Activated CD4-positive, alpha-beta T cell treated with anti-CD3 and anti-CD28 coated beads, Interleukin-2, amount 50 U/mL, for 1 hour (primary cell): Measurements from ENCODE around the gene RNF152.

Experiments used
- DNase-seq: peaks from one replicate; pipeline ENCODE4 v3.0.0-alpha.2; 2020

The RNF152 gene

GRCh38 chr18:61893971-61894750 is 1.4 kb upstream of the RNF152 start:
- peak; percentile 64 for DNase-seq

DNA sequence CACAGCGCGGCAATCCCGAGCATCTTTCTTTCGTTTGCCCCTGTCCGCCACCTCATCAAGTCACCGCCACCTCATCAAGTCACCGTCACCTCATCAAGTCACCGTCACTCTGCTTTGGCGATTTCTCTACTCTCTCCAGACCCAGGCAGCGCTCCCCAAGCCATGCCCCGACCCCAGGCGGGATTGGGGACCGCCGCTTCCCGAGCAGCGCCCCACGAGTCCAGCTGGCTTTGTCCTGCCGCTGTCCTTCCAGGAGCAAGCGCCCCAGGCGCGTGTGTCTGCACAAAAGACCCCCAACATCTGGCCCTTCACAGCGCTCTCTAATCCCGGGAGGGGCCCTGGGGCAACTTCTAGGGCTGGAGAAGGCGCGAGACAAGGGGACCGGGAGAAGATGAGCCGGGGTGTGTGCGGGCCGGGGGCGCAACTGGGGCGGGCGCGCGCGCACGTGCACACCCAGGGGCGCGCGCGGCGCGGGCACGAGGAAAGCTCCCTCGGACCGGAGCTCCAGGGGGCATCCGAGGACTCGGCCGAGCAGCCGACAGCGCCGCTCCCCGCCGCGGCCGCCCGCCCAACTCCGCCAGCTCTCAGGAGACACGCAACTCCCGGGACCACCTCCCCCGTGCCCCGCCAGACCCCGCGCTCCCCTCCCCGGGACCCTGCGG is 633 bp upstream of the RNF152 start:
- DNase-seq: peak; percentile 14

GRCh38 chr18:61891894-61892293 is 913 bp downstream of the RNF152 start:
- DNase-seq: no peak

- DNase-seq: no peak
Observed at GRCh38 chr18:61891271-61891670, 1.5 kb downstream of the RNF152 start.

- no peak for DNase-seq
Observed at GRCh38 chr18:61890344-61890743, 2.5 kb downstream of the RNF152 start.

DNA sequence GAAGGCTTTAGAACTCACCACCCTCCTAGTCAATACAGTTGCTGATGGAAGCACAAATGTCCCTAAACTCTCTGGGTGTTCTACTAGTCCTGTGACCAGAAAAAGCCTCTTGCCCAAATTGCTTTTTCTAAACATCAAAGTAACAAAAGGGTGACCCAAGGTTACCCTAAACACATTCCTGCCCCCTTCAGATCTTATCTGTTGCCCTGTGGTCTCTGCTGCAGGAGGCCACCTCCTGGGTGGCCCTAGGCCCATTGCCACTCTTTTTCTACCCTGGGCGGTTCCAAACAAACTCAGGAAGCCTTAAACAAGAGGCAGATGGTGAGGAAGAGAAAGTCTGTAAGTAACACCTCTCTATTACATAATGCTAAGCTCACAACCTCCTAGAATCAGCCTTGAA is 3.3 kb downstream of the RNF152 start:
- no peak for DNase-seq

- no peak for DNase-seq
Observed at GRCh38 chr18:61888622-61889021, 4.2 kb downstream of the RNF152 start.

DNA sequence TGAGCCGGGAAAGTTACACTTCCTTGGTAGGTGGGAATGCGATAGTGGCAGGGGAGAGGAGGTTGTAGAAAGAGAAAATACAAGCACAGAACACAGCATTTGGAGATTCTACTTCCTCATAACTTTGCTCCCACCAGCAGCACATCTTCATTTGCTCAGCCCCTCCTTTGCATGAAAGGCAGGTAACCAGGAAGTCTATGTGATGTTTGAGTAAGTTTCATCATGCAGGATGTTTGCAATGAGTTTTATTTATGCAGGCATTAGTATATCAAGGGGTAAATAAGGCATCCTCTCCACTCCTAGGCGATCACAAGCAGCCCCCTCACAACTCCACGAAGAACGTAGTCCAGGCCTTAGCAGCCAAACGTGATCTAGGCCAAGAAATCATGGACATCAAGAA is 5.0 kb downstream of the RNF152 start:
- no peak for DNase-seq

GRCh38 chr18:61883547-61883946 is 9.3 kb downstream of the RNF152 start:
- no peak for DNase-seq

GRCh38 chr18:61882296-61883004 is 10.4 kb downstream of the RNF152 start:
- no peak for DNase-seq

- DNase-seq: no peak
Observed at GRCh38 chr18:61876899-61877298, 15.9 kb downstream of the RNF152 start.

DNA sequence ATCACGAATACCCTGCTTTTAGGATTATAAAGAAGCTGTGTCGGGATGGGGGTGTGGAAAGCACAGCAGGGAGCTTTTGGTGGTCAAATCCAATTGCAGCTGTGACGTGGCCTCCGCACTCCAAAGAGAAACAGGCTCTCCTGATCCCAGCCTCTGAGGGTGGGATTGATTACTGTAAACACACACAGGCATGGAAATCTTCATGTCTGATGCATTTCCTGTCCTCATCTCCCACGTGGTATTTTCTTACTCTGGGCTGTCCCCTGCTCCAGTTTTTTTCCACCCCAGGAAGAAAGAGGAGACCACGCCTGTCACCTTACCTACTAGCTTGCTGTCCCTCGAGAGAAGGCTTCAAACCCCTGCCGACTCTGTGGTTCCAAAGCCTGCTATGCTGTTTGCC is 22.7 kb downstream of the RNF152 start:
- DNase-seq: no peak

GRCh38 chr18:61869636-61870035 is 23.2 kb downstream of the RNF152 start:
- no peak for DNase-seq

DNA sequence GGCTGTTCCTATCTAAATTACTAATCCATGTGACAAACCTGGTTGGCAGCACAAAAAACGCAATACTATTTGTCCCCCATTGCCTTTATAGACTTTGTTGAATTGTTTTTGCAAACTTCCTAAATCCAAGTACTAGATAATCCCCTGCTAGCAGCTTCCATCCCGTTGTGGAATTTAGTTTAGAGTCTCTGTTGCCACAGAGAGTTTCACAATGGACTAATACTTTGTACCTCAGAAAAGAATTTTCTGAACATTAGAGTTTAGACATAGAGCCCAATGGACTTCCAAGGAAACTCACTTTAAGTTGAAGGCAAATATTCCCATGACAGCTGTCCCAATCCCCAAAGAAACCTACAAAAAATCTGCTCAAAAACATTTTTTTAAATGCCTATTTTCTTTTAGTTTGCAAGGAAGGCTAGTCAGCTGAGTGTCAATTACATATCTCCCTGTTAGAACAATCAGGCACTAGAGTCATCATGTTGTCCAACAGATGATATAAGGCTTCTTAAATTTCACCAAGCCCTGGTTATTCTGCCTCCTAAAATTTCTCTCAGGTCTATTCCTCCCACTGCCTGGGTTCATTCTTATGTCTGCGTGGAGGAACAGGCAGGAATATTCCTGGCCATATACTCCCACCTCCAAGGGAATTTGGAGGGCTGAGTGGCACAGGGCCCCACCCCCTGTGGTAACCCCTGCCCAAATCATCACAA is 27.2 kb downstream of the RNF152 start:
- no peak for DNase-seq

DNA sequence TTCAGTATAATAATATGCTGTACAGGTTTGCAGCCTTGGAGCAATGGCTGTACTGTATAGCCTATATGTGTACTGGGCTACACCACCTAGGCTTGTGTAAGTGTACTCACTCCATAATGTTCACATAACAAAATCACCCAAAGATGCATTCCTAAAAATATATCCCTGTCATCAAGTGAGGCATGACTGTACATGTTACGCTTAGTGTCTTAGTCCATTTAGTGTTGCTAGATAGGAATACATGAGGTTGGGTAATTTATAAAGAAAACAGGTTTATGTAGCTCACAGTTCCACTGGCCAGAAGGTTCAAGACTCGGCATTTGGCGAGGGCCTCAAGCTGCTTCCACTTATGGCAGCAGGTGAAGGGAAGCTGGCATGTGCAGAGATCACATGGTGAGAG is 31.4 kb downstream of the RNF152 start:
- no peak for DNase-seq

DNA sequence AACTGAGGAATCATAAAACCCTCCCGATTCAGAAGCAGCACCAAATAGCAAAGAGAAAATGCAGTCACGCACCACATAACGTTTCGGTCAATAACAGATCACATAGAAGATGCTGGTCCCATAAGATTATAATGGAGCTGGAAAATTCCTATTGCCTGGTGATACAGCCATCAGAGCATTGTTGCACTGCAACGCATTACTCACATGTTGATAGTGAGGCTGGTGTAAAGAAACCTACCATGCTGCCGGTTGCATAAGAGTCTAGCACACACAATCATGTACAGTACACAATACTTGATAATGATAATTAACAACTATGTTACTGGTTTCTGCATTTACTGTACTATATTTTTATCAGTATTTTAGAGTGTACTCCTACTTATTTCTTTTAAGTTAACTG is 32.5 kb downstream of the RNF152 start:
- no peak for DNase-seq

DNA sequence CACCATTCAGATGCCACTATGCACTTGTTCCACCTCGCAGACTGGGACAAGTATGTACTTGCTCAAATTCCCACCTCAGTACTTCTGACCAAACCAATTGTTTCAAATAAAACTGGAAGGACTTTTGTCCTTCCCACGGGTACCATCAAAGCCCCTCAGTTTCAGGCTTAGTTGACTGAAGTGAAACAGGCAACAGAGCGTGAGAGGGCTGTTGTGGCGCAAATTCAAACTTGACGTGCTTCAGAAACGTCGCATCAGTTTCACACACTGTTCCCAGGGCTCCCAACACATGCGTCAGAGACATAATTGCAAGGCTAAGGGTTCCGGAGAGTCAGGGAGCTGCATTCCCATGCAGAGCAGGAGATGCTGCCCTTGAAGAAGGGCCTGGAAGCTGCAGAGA is 33.7 kb downstream of the RNF152 start:
- DNase-seq: no peak

DNA sequence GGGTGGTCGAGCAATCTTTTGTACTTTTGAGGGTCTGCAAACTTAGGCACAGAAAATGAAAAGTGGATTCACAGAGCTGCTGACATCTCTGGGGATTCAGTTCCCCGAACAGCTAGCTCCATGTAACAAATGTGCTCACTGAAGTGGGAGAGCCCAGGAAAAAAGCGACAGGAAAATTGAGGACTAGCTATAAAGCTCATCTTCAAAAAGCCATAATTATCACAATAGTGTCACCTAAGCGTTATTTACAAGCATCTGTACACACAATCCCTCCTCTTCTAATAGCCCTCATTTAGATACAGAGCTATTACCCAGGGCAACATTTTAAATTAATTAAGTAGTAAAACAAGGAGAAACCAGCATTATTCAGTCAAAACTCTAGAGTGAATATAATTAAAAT is 36.1 kb downstream of the RNF152 start:
- no peak for DNase-seq

GRCh38 chr18:61855449-61856378 is 37.1 kb downstream of the RNF152 start:
- DNase-seq: no peak

DNA sequence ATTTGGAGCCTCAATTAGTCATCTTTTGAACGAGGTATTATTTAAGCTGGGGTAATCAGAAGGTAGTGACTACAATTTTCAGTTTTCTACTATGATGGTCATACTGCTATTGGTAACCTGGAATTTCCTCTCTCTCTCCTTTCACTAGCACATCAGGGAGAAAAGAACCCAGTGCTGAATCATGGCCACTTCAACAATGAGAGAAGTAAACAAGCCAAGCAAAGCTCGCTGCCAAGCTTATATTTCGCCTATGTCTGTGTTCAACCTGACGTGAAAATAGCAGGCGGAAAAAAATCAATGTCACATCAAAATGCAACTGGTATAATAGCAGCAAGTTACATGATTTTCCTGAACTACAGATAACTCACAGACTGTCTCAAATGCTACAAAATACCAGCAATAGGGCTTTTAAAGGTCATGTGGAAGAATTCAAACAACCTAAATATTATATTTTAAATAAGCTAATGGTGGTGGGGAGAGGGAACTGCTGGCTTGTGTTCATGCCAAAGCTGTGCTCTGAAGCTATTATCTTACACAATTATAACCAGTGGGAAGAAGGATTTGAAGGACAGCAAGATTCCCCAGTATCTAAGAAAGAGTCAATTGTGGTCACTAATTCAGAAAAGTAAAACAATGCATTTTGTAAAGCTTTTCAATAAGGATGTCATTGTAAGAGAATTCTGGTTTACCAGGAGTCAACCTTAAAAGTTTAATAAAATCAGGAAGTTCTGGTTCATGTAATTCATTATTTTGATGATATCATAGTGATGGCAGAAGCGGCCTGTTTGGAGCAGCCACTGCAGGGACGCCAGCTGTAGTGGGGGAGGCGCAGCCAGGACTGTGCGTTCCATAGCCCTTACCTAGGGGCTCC is 38.0 kb downstream of the RNF152 start:
- DNase-seq: no peak

DNA sequence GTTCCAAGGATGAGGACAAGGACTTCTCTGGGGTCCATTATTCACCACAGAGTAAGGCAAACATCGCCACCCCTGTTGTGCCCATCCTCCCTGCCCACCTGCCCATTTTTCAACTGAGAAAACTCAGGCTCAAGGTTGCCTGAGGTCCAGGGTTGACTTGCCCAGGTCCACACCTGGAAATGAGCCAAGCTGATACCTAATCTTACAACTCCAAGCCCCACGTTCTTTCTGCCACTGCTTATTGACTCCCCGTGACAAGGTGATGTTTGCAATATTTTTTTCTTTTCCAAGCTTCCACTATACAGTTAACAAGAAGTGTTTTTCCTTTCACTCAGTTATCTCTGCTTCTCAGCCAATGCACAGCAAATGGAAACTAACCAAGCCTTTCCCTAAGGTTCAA is 39.0 kb downstream of the RNF152 start:
- no peak for DNase-seq
